WTC11 (cell line): ENCODE data around the gene METTL6. TPM values are rescaled to one million over a fixed set of nuclear protein-coding genes. Genes with fewer than 3 reads are reported as not detected.
"Not testable (repeated sequence)": the region's sequence is repeated elsewhere in the genome, so short reads cannot be mapped to it uniquely, and the experiment has no call there.

Experiments
- ATAC-seq: fragments of 200-7000 bp; cut with Tn5 transposase; 2 replicates; pipeline ENCODE4 v1.10.0; 2021; ENCODE audit warnings: mild to moderate bottlenecking, moderate library complexity
- CTCF ChIA-PET: fragments of 300-600 bp; sonication (Branson Sonifier 250); formaldehyde crosslinking; loops from one replicate; lab custom pipeline; 2021; ENCODE audit warnings: antibody characterized with exemption; lab: Charles Lee
- POLR2A ChIA-PET: fragments of 350-600 bp; sonication (Branson Sonifier 250); formaldehyde crosslinking; loops from one replicate; lab custom pipeline; 2021; ENCODE audit warnings: antibody characterized with exemption; lab: Charles Lee
- DNase-seq: peaks from one replicate; pipeline ENCODE4 v3.0.0; 2021; ENCODE audit warnings: low spot score
- H3K27ac Mint-ChIP-seq: 2 replicates; pipeline ENCODE4 v1.8.0; 2021; ENCODE audit warnings: mixed read lengths
- H3K27me3 Mint-ChIP-seq: 2 replicates; pipeline ENCODE4 v1.8.0; 2021; ENCODE audit warnings: low read depth, mild to moderate bottlenecking, moderate library complexity, mixed read lengths
- H3K36me3 Mint-ChIP-seq: 2 replicates; pipeline ENCODE4 v1.8.0; 2021; ENCODE audit warnings: mixed read lengths
- H3K4me1 Mint-ChIP-seq: 2 replicates; pipeline ENCODE4 v1.8.0; 2022; ENCODE audit warnings: mixed read lengths
- H3K4me3 Mint-ChIP-seq: 2 replicates; pipeline ENCODE4 v1.8.0; 2021; ENCODE audit warnings: mild to moderate bottlenecking, moderate library complexity, mixed read lengths
- H3K9me3 Mint-ChIP-seq: 2 replicates; pipeline ENCODE4 v1.8.0; 2021; ENCODE audit warnings: mixed read lengths
- AFF4 ChIP-seq: sonication (generic); formaldehyde crosslinking; IDR thresholded peaks from 2 replicates; pipeline ENCODE4 v1.8.1; 2023; ENCODE audit warnings: mild to moderate bottlenecking, missing genetic modification reagents, borderline replicate concordance
- ATF1 ChIP-seq: sonication (generic); formaldehyde crosslinking; IDR thresholded peaks from 2 replicates; pipeline ENCODE4 v1.8.1; 2023; ENCODE audit warnings: mild to moderate bottlenecking, moderate library complexity, missing genetic modification reagents
- ATF3 ChIP-seq: sonication (generic); formaldehyde crosslinking; conservative IDR thresholded peaks from 2 replicates; pipeline ENCODE4 v1.8.1; 2022; ENCODE audit warnings: mild to moderate bottlenecking, missing genetic modification reagents
- FOXP1 ChIP-seq: sonication (generic); formaldehyde crosslinking; IDR thresholded peaks from 2 replicates; pipeline ENCODE4 v1.8.0; 2022; ENCODE audit warnings: missing genetic modification reagents, mild to moderate bottlenecking, moderate library complexity, borderline replicate concordance
- FOXP4 ChIP-seq: sonication (generic); formaldehyde crosslinking; IDR thresholded peaks from 2 replicates; pipeline ENCODE4 v1.8.0; 2022; ENCODE audit warnings: mild to moderate bottlenecking, missing genetic modification reagents
- IRF1 ChIP-seq: sonication (generic); formaldehyde crosslinking; IDR thresholded peaks from 2 replicates; pipeline ENCODE4 v1.8.0; 2023; ENCODE audit warnings: missing genetic modification reagents
- IRF2 ChIP-seq: sonication (generic); formaldehyde crosslinking; IDR thresholded peaks from 2 replicates; pipeline ENCODE4 v1.8.0; 2022; ENCODE audit warnings: low read depth, missing genetic modification reagents, borderline replicate concordance
- MYBL2 ChIP-seq: sonication (generic); formaldehyde crosslinking; IDR thresholded peaks from 2 replicates; pipeline ENCODE4 v1.8.1; 2023; ENCODE audit warnings: mild to moderate bottlenecking, moderate library complexity, missing genetic modification reagents
- NFATC4 ChIP-seq: fragments of 250-450 bp; sonication (Bioruptor Pico); IDR thresholded peaks from 2 replicates; pipeline ENCODE4 v1.9.0; 2021; ENCODE audit warnings: mild to moderate bottlenecking
- NFE2L1 ChIP-seq: sonication (generic); formaldehyde crosslinking; IDR thresholded peaks from 2 replicates; pipeline ENCODE4 v1.8.1; 2023; ENCODE audit warnings: missing genetic modification reagents
- NR2C2 ChIP-seq: sonication (generic); formaldehyde crosslinking; IDR thresholded peaks from 2 replicates; pipeline ENCODE4 v1.8.0; 2022; ENCODE audit warnings: mild to moderate bottlenecking, missing genetic modification reagents
- STAT6 ChIP-seq: sonication (generic); formaldehyde crosslinking; conservative IDR thresholded peaks from 2 replicates; pipeline ENCODE4 v1.8.1; 2023; ENCODE audit warnings: mild to moderate bottlenecking, low read depth, missing genetic modification reagents, moderate library complexity
- USF2 ChIP-seq: sonication (generic); formaldehyde crosslinking; IDR thresholded peaks from 2 replicates; pipeline ENCODE4 v1.8.1; 2023; ENCODE audit warnings: mild to moderate bottlenecking, missing genetic modification reagents, moderate library complexity
- ZNF423 ChIP-seq: fragments of 250-450 bp; sonication (Bioruptor Pico); IDR thresholded peaks from 2 replicates; pipeline ENCODE4 v2.1.2; 2022; ENCODE audit warnings: mild to moderate bottlenecking, moderate library complexity
- ZNF532 ChIP-seq: fragments of 250-450 bp; sonication (Bioruptor Pico); IDR thresholded peaks from 2 replicates; pipeline ENCODE4 v1.9.0; 2021; ENCODE audit warnings: mild to moderate bottlenecking, borderline replicate concordance
- ZSCAN18 ChIP-seq: fragments of 250-450 bp; sonication (Bioruptor Pico); IDR thresholded peaks from 2 replicates; pipeline ENCODE4 v2.1.2; 2022; ENCODE audit warnings: mild to moderate bottlenecking, moderate library complexity
- total RNA-seq: library from RNA; stranded (reverse); gene quantifications from 3 replicates; pipeline ENCODE4 v1.2.3, GENCODE V29; 2021

The METTL6 gene
- total RNA-seq, 1 experiment from 2014 or later, result 13.7 TPM

- CTCF ChIA-PET, H3K4me1 Mint-ChIP-seq, H3K36me3 Mint-ChIP-seq, POLR2A ChIA-PET, H3K27me3 Mint-ChIP-seq, H3K4me3 Mint-ChIP-seq, DNase-seq, H3K9me3 Mint-ChIP-seq, H3K27ac Mint-ChIP-seq, ATAC-seq: not testable (repeated sequence)
These were observed 29.6 kb upstream of the METTL6 start for GRCh38 chr3:15456915-15457314.

- Mint-ChIP-seq H3K4me1 (no peaks in the 10 kb centered on the region), H3K27me3 (no peaks in the 10 kb centered on the region), H3K4me3 (no peak overlapping the region), H3K27ac (no peak overlapping the region), H3K9me3 (peaks cover 4% of the 10 kb centered on the region; the same call in 1 of the 2 replicates), H3K36me3 (no peaks in the 10 kb centered on the region)
- ATAC-seq (no peak), DNase-seq (no peak)
- POLR2A ChIA-PET, result no interaction called here
- CTCF ChIA-PET, result no interaction called here
- no peak for TF ChIP-seq NFE2L1 (CRISPR knock-in tag)
- TF ChIP-seq STAT6 (CRISPR knock-in tag), result no peak
- TF ChIP-seq USF2, result no peak
- TF ChIP-seq IRF1, result no peak
- no peak for TF ChIP-seq ATF1 (CRISPR knock-in tag)
- TF ChIP-seq ATF3, result no peak
- no peak for TF ChIP-seq MYBL2 (CRISPR knock-in tag)
- no peak for TF ChIP-seq FOXP1 (CRISPR knock-in tag)
- TF ChIP-seq IRF2 (CRISPR knock-in tag), result no peak
- no peak for TF ChIP-seq AFF4 (CRISPR knock-in tag)
- no peak for TF ChIP-seq ZNF532 (CRISPR knock-in tag)
- no peak for TF ChIP-seq ZNF423 (CRISPR knock-in tag)
- no peak for TF ChIP-seq FOXP4 (CRISPR knock-in tag)
- no peak for TF ChIP-seq ZSCAN18 (CRISPR knock-in tag)
- TF ChIP-seq NR2C2, result no peak
- no peak for TF ChIP-seq NFATC4 (CRISPR knock-in tag)
These were observed 29.0 kb upstream of the METTL6 start for GRCh38 chr3:15456321-15456720.
